GM18870 (cell line): ENCODE data around the gene PGF.
A peak's percentile ranks its signal among the peaks of the same experiment; 100 is the strongest.
"Not testable (repeated sequence)": the region's sequence is repeated elsewhere in the genome, so short reads cannot be mapped to it uniquely, and the experiment has no call there.

Experiments used
- ATAC-seq: cut with Tn5 transposase; IDR thresholded peaks from one replicate; pipeline ENCODE4 v1.9.1; 2021; ENCODE audit warnings: moderate library complexity; ENCODE audit not compliant: unreplicated experiment

The PGF gene

GRCh38 chr14:74955229-74956026 is at the start of gene PGF:
Gene PGF, minus strand, starts transcription at chr14:74955597. Its CDS starts 355 bp downstream, at chr14:74955242.
- ATAC-seq = no peak

- ATAC-seq = no peak
These were observed 48.0 kb upstream of the PGF start for GRCh38 chr14:75003250-75004027.

- ATAC-seq = peak; percentile 89
These were observed 47.2 kb upstream of the PGF start, which contains the start of gene EIF2B2 for GRCh38 chr14:75002392-75003249. Gene EIF2B2, plus strand, starts transcription at chr14:75002921. Its CDS starts 70 bp downstream, at chr14:75002991.

GRCh38 chr14:75001899-75002298 is 46.5 kb upstream of the PGF start:
- ATAC-seq = no peak

- ATAC-seq = no peak
These were observed 45.9 kb upstream of the PGF start for GRCh38 chr14:75001261-75001660.

- not testable (repeated sequence) for ATAC-seq
These were observed 40.4 kb upstream of the PGF start for GRCh38 chr14:74995781-74996180.

GRCh38 chr14:74994182-74994581 is 38.8 kb upstream of the PGF start:
- ATAC-seq = not testable (repeated sequence)

GRCh38 chr14:74988993-74989392 is 33.6 kb upstream of the PGF start:
- ATAC-seq = no peak

GRCh38 chr14:74988131-74988530 is 32.7 kb upstream of the PGF start:
- ATAC-seq = no peak

- ATAC-seq = no peak
These were observed 30.4 kb upstream of the PGF start for GRCh38 chr14:74985806-74986205.

- no peak for ATAC-seq
These were observed 29.6 kb upstream of the PGF start for GRCh38 chr14:74985028-74985310.

GRCh38 chr14:74984236-74985027 is 29.0 kb upstream of the PGF start:
- no peak for ATAC-seq

- ATAC-seq = no peak
These were observed 27.9 kb upstream of the PGF start for GRCh38 chr14:74983343-74983742.

GRCh38 chr14:74982661-74983060 is 27.3 kb upstream of the PGF start:
- no peak for ATAC-seq

GRCh38 chr14:74981833-74982232 is 26.4 kb upstream of the PGF start:
- ATAC-seq = no peak

- ATAC-seq = no peak
These were observed 26.0 kb upstream of the PGF start for GRCh38 chr14:74981462-74981782.

- no peak for ATAC-seq
These were observed 25.5 kb upstream of the PGF start for GRCh38 chr14:74980731-74981461.

- ATAC-seq = no peak
These were observed 25.0 kb upstream of the PGF start for GRCh38 chr14:74980398-74980730.

GRCh38 chr14:74979442-74980397 is 24.3 kb upstream of the PGF start:
- ATAC-seq = no peak
